GM12864 (cell line): ENCODE data around the gene DQX1.

Experiments
- DNase-seq: peaks from one replicate; pipeline ENCODE4 v3.0.0-alpha.2; 2011; ENCODE audit warnings: low read depth
- H3K4me3 ChIP-seq: 2 replicates; pipeline ENCODE4 v1.5.1; 2011; ENCODE audit warnings: mild to moderate bottlenecking, low read depth, low read length, control low read depth
- TF ChIP-seq, protein P1 (sequence below): IDR thresholded peaks from 2 replicates; pipeline ENCODE4 v1.5.1; 2011; ENCODE audit warnings: low read depth, mild to moderate bottlenecking, moderate library complexity, low read length, control low read depth, inconsistent platforms; ENCODE audit errors: missing control alignments

The DQX1 gene

DNA sequence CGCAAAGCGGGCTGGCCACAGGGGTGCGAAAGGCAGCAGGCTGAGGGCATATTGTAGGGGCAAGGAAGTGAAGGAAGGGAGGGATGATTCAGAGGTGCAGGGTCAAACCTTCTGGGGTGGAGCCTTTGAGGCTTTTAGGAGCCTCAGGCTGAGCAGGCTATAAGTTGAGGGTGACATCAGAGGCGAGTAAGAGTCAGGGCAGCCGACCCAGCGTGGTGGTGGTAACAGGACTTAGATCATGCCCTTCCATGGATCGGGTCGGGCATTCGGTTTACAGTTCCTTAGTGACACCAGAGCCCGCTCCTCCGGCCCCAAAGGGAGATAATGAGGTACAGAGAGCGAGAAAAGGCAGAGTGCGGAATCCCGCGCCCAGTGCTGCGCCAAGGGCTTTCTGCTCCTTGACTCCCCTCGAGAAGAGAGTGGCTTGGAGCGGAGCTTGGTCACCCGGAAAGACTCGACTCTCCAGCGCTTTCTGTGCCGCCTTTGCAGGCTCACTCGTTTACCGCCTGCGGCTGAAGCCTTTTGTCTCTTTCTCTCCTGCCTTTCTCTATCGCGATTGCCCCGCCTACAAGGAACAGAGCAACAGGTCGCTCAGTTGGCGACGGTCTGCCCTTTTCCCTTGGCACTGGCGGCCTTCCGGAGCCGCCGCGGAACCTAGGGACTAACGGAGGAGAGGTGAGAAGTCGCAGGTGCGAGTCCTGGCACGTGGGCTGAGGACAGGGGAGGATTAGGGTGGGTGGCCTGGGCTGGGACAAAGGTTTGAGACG, 27.3 kb downstream of the DQX1 start:
- DNase-seq: no peak
- TF ChIP-seq, protein P1, sequence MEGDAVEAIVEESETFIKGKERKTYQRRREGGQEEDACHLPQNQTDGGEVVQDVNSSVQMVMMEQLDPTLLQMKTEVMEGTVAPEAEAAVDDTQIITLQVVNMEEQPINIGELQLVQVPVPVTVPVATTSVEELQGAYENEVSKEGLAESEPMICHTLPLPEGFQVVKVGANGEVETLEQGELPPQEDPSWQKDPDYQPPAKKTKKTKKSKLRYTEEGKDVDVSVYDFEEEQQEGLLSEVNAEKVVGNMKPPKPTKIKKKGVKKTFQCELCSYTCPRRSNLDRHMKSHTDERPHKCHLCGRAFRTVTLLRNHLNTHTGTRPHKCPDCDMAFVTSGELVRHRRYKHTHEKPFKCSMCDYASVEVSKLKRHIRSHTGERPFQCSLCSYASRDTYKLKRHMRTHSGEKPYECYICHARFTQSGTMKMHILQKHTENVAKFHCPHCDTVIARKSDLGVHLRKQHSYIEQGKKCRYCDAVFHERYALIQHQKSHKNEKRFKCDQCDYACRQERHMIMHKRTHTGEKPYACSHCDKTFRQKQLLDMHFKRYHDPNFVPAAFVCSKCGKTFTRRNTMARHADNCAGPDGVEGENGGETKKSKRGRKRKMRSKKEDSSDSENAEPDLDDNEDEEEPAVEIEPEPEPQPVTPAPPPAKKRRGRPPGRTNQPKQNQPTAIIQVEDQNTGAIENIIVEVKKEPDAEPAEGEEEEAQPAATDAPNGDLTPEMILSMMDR: no peak
- H3K4me3 ChIP-seq: no peak overlapping the region; the same call in 1 of the 2 replicates

DNA sequence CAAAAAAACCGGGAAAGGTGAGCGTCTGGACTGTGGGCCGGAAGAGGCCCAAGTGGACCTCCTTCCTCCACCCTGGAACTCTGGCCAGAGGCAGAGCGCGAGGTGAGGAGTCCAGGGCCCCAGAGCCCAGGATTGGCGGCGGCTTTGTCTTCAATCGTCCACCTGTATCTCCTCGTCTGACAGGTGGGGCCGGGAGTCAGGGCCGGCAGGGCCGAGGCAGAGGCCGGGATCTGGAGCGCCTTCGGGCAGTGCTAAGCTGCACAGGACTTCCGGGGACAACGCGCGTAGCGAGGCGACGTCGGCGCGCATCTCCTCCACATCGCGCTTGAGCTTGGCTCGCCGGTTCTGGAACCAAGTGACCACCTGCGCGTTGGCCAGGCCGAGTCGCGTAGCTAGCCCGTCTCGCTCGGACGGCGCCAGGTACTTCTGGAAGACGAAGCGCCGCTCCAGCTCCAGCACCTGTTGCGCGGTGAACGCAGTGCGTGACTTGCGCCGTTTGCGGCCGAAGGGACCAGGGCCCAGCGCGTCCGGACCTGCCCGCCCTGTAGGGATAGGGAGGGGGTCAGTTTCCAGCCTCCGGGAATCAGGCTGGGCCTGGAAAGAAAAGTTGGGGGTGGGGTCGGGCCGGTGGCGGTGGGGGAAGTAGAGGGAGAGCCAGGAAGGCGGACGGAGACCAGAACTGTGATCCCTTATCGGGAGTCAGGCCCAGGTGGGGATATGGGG, 28.1 kb downstream of the DQX1 start:
- no peak for DNase-seq
- no peak overlapping the region for H3K4me3 ChIP-seq
- TF ChIP-seq, protein P1: no peak

DNA sequence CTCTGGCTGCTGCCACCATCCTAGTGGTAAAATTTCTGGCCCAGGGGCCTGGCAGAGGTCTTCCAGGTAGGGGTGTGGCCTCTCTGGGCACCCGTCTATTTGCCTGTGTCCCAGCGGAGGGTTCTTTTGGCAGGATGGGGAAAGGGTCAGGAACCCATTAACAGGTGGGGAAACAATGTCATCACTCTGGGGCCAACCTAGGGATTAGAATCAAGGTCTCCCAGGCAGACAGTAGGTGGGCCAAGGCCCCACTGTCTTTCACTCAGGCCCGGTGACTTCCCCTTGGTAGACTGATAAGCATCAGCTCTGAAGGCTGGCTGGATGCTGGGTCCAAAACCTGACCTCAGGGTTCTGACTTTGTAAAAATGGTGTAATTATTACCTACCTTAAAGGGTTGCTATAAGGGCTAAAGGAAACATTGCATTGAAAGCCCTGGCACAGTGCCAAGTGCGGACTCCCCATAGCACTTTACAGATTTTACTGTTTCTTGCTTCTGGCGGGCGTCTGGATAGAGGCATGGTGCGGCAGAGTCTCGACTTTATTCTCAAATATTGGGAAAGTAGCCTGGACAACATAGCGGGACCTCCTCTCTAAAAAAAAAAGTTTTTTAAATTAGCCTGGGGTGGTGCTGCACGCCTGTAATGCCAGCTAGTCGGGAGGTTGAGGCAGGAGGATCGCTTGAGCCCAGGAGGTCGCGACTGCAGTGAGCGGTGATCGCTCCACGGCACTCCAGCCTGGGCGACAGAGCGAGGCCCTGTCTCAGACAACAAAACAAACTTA, 28.8 kb downstream of the DQX1 start:
- TF ChIP-seq, protein P1: no peak
- DNase-seq: no peak
- H3K4me3 ChIP-seq: no peak overlapping the region

DNA sequence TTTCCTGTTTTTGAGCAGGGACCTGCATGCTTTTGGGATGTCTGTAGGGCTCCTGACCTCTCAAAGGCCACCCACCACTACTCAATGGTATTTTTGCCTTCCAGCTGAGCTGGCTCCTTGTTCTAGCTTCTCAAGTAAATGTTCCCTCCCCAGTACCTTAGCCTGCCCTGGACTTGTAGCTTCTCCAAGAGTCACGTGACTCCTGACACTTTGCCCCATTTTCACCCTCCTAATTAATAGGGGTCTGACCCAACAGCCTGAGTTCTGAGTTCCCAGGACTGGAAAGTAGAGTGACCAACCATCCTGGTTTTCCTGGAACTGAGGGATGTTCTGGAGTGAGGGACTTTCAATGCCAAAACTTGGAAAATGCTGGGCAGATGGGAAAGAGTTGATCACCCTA, 30.6 kb downstream of the DQX1 start:
- DNase-seq: no peak
- TF ChIP-seq, protein P1: no peak
- no peak overlapping the region for H3K4me3 ChIP-seq

DNA sequence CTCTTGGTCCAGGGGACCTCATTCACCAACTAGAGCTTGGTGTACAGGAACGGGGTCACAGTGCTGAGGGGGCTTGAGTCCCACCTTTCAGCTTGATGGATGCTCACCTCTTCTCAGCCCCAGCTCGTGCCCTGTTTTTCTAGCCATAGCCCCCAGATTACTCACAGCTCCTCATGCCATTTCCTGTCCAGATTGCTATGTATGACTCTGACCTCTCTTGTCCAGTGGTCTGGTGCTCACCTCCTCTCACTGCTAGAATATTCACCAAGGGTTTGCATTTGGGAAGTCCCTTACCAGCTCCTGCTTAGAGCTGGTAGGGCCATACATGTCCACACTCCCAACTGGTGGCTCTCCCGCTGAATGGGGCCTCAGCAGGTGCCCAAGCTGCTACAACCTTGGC, 32.5 kb downstream of the DQX1 start:
- TF ChIP-seq, protein P1: no peak
- no peak overlapping the region for H3K4me3 ChIP-seq
- DNase-seq: no peak

DNA sequence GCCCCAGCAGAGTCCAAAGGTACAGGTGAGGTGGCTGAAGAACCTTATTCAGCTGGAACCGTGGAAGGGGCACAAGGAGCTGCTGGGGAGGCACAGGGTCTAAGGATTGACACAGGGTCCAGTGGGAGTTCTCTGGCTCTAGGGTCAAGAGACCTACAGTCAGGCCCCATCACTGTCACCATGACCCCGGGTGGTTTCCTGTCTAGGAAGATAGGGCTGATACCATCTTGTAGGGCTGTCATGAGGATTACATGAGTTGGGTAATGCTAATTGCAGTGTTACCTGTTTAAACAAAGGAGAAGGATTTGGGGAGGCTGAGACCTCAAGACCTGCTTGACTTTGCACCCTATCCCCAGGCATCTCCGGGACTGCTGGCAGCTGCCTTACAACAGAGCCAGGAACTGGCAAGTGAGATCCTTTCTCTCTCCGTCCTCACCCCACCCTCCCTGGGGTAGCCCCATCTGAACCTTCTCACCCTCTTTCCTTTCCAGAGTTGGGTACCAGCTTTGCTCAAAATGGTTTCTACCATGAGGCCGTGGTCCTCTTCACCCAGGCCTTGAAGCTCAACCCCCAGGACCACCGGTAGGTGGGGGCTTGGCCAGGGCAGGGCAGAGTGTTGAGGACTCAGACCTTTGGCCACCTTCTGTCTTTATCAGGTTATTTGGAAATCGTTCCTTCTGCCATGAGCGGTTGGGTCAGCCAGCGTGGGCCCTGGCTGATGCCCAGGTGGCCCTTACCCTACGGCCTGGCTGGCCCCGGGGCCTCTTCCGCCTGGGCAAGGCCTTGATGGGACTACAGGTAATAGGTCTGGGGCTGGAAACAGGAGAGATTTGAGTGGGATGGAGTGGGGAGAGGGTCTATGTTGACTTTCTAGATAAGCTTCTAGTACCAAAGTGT, 34.1 kb downstream of the DQX1 start:
- TF ChIP-seq, protein P1: no peak
- no peak overlapping the region for H3K4me3 ChIP-seq
- no peak for DNase-seq
